Gastroesophageal sphincter (tissue), 4 donors: Measurements from ENCODE around the gene TCF12. TPM values are rescaled to one million over a fixed set of nuclear protein-coding genes. Genes with fewer than 3 reads are reported as not detected.

Experiments used
- ATAC-seq: fragments of 150-250 bp; one replicate; pipeline ENCODE4 v1.9.1; 2016; ENCODE audit warnings: mild to moderate bottlenecking, moderate library complexity
- H3K27ac ChIP-seq, 4 donors: fragments of 200-600 bp; sonication (generic) in 3 of 4; 1 replicate in 3 of 4; 2 replicates in 1 of 4; pipeline ENCODE4 v1.5.1; 2016 to 2019
- H3K27me3 ChIP-seq: fragments of 200-600 bp; sonication (generic); one replicate; pipeline ENCODE4 v1.5.1; 2019
- H3K36me3 ChIP-seq, 2 donors: fragments of 200-600 bp; sonication (generic); one replicate each; pipeline ENCODE4 v1.5.1; 2019; ENCODE audit warnings: control low read depth in 1 of 2
- H3K4me1 ChIP-seq, 3 donors: fragments of 200-600 bp; sonication (generic); 1 replicate in 2 of 3; 2 replicates in 1 of 3; pipeline ENCODE4 v1.5.1; 2016 to 2019; ENCODE audit warnings: control low read depth in 2 of 3
- H3K4me3 ChIP-seq, 2 donors: fragments of 200-600 bp; sonication (generic); one replicate each; pipeline ENCODE4 v1.5.1; 2019; ENCODE audit warnings: mild to moderate bottlenecking in 1 of 2, moderate library complexity in 1 of 2
- H3K9me3 ChIP-seq, 3 donors: fragments of 200-600 bp; sonication (generic); one replicate each; pipeline ENCODE4 v1.5.1; 2017 to 2019; ENCODE audit warnings: control low read depth in 2 of 3
- CTCF ChIP-seq, 4 experiments: fragments of 200-600 bp in 2 of 4; fragments of 450-650 bp in 2 of 4; sonication (generic) in 1 of 4; IDR thresholded peaks; one replicate each; pipeline ENCODE4 v1.5.1; 2017 to 2019; ENCODE audit warnings: antibody characterized with exemption in 4 of 4, mild to moderate bottlenecking in 2 of 4, moderate library complexity in 2 of 4
- EP300 ChIP-seq: sonication (generic); formaldehyde crosslinking; IDR thresholded peaks from one replicate; pipeline ENCODE4 v1.6.1; 2017; ENCODE audit warnings: antibody characterized with exemption, mild to moderate bottlenecking
- POLR2A ChIP-seq, 2 donors: fragments of 450-650 bp; IDR thresholded peaks; one replicate each; pipeline ENCODE4 v1.6.1; 2017; ENCODE audit warnings: antibody characterized with exemption in 2 of 2, mild to moderate bottlenecking in 2 of 2, moderate library complexity in 1 of 2
- POLR2AphosphoS5 ChIP-seq: sonication (generic); formaldehyde crosslinking; IDR thresholded peaks from one replicate; pipeline ENCODE4 v1.6.1; 2017; ENCODE audit warnings: antibody characterized with exemption
- WGBS, 2 donors: methylation state at CpG; one replicate each; pipeline ENCODE4 v1.1.5; 2018; ENCODE audit warnings: low coverage in 1 of 2; 5-methylcytosine and 5-hydroxymethylcytosine counted together
- total RNA-seq, 4 donors: library from RNA; depleted of rRNA; stranded (reverse); fragments of >200 nt; gene quantifications; one replicate each; pipeline ENCODE4 v1.1.0, GENCODE V29; 2016

The TCF12 gene
- total RNA-seq, 4 donors from 2014 or later = 78.1 to 194 (median 154) TPM

- no peaks in the 10 kb centered on the region for H3K9me3 ChIP-seq
- WGBS, 2 donors = 80% methylated on average over 1 of the region's 1 CpG; no CpG with 5 or more reads in 1 of the 2 donors
- no peak overlapping the region for H3K27ac ChIP-seq
- TF ChIP-seq POLR2AphosphoS5 (no peak), POLR2A (IDR thresholded peaks at IDR 0.05) (no peak), EP300 (no peak), CTCF (IDR thresholded peaks at IDR 0.05) (no peak)
- no peak for ATAC-seq
- peaks cover 0 to 15% (median 0%) of the 10 kb centered on the region in 3 donors for H3K4me1 ChIP-seq
- no peaks in the 10 kb centered on the region for H3K36me3 ChIP-seq
- no peaks in the 10 kb centered on the region for H3K27me3 ChIP-seq
- no peak overlapping the region for H3K4me3 ChIP-seq
Observed at GRCh38 chr15:57124036-57124435, 205.6 kb downstream of the TCF12 start.

GRCh38 chr15:57129064-57129463, 210.6 kb downstream of the TCF12 start:
- ATAC-seq = no peak
- WGBS, 2 donors = 100% methylated on average over 1 to 2 of the region's 3 CpGs
- no peaks in the 10 kb centered on the region for H3K27me3 ChIP-seq

GRCh38 chr15:57130956-57131355, 212.5 kb downstream of the TCF12 start:
- Histone ChIP-seq H3K36me3 (no peaks in the 10 kb centered on the region), H3K9me3 (no peaks in the 10 kb centered on the region), H3K4me1 (peaks cover 0 to 38% (median 25%) of the 10 kb centered on the region in 3 donors), H3K27me3 (no peaks in the 10 kb centered on the region), H3K4me3 (no peak overlapping the region), H3K27ac (no peak overlapping the region)
- WGBS, 2 donors = 92 to 98% methylated on average over 4 of the region's 4 CpGs
- no peak for ATAC-seq
- TF ChIP-seq POLR2AphosphoS5 (no peak), POLR2A (IDR thresholded peaks at IDR 0.05) (no peak), EP300 (no peak), CTCF (IDR thresholded peaks at IDR 0.05) (no peak)

More at GRCh38 chr15:57129064-57129463, 210.6 kb downstream of the TCF12 start:
- Histone ChIP-seq H3K4me3 (no peak overlapping the region), H3K27ac (no peak overlapping the region), H3K4me1 (peaks cover 0 to 19% (median 6%) of the 10 kb centered on the region in 3 donors), H3K9me3 (no peaks in the 10 kb centered on the region), H3K36me3 (no peaks in the 10 kb centered on the region)
- no peak for TF ChIP-seq EP300
- TF ChIP-seq POLR2A (IDR thresholded peaks at IDR 0.05) = no peak
- TF ChIP-seq POLR2AphosphoS5 = no peak
- TF ChIP-seq CTCF (IDR thresholded peaks at IDR 0.05) = no peak

- WGBS, 2 donors = 41 to 60% methylated on average over 7 to 9 of the region's 9 CpGs
- Histone ChIP-seq H3K36me3 (no peaks in the 10 kb centered on the region), H3K9me3 (no peaks in the 10 kb centered on the region), H3K4me3 (no peak overlapping the region), H3K27me3 (no peaks in the 10 kb centered on the region), H3K27ac (no peak overlapping the region), H3K4me1 (peaks cover 0 to 50% (median 27%) of the 10 kb centered on the region in 3 donors)
- no peak for TF ChIP-seq POLR2A (IDR thresholded peaks at IDR 0.05)
- no peak for TF ChIP-seq EP300
- no peak for TF ChIP-seq CTCF (IDR thresholded peaks at IDR 0.05)
- TF ChIP-seq POLR2AphosphoS5 = no peak
- ATAC-seq = no peak
Observed at GRCh38 chr15:57133127-57133968, 214.9 kb downstream of the TCF12 start.

- ATAC-seq = no peak
- H3K27me3 ChIP-seq = no peaks in the 10 kb centered on the region
- WGBS, 2 donors = 82 to 84% methylated on average over 4 of the region's 4 CpGs
Observed at GRCh38 chr15:57134071-57134605, 215.7 kb downstream of the TCF12 start.

More at GRCh38 chr15:57134071-57134605, 215.7 kb downstream of the TCF12 start:
- TF ChIP-seq POLR2AphosphoS5 (no peak), EP300 (no peak), CTCF (IDR thresholded peaks at IDR 0.05) (no peak), POLR2A (IDR thresholded peaks at IDR 0.05) (no peak)
- H3K4me3 ChIP-seq = no peak overlapping the region
- no peaks in the 10 kb centered on the region for H3K36me3 ChIP-seq
- no peak overlapping the region for H3K27ac ChIP-seq
- no peaks in the 10 kb centered on the region for H3K9me3 ChIP-seq
- peaks cover 0 to 56% (median 27%) of the 10 kb centered on the region in 3 donors for H3K4me1 ChIP-seq
